GM19395 (cell line): ENCODE results near the gene IFITM5.
"Not testable (repeated sequence)": the region's sequence is repeated elsewhere in the genome, so short reads cannot be mapped to it uniquely, and the experiment has no call there.

Experiments used
- ATAC-seq: cut with Tn5 transposase; IDR thresholded peaks from one replicate; pipeline ENCODE4 v1.9.1; 2021; ENCODE audit warnings: mild to moderate bottlenecking, moderate library complexity; ENCODE audit not compliant: unreplicated experiment

IFITM5 gene

GRCh38 chr11:299081-299891, at the start of gene IFITM5:
TSS of gene IFITM5 (minus strand) at chr11:299526. CDS start at chr11:299490, 36 bp downstream.
- no peak for ATAC-seq

GRCh38 chr11:346529-346928, 47.2 kb upstream of the IFITM5 start:
- no peak for ATAC-seq

GRCh38 chr11:344836-345578, 45.7 kb upstream of the IFITM5 start:
- ATAC-seq = no peak

- no peak for ATAC-seq
These were observed 43.0 kb upstream of the IFITM5 start for GRCh38 chr11:342328-342727.

- ATAC-seq = no peak
These were observed 41.5 kb upstream of the IFITM5 start for GRCh38 chr11:340539-341512.

- no peak for ATAC-seq
These were observed 40.6 kb upstream of the IFITM5 start for GRCh38 chr11:339963-340362.

- no peak for ATAC-seq
These were observed 38.4 kb upstream of the IFITM5 start for GRCh38 chr11:337711-338110.

- no peak for ATAC-seq
These were observed 37.4 kb upstream of the IFITM5 start for GRCh38 chr11:336659-337198.

GRCh38 chr11:335779-336658, 36.7 kb upstream of the IFITM5 start:
- ATAC-seq = no peak

- ATAC-seq = no peak
These were observed 35.1 kb upstream of the IFITM5 start for GRCh38 chr11:334264-334994.

- ATAC-seq = not testable (repeated sequence)
These were observed 34.4 kb upstream of the IFITM5 start for GRCh38 chr11:333616-334263.

- ATAC-seq = no peak
These were observed 33.5 kb upstream of the IFITM5 start for GRCh38 chr11:332651-333480.

- ATAC-seq = no peak
These were observed 32.2 kb upstream of the IFITM5 start for GRCh38 chr11:331358-332060.

- ATAC-seq = no peak
These were observed 31.5 kb upstream of the IFITM5 start for GRCh38 chr11:330694-331357.

GRCh38 chr11:330307-330693, 31.0 kb upstream of the IFITM5 start:
- ATAC-seq = no peak

GRCh38 chr11:329886-330253, 30.5 kb upstream of the IFITM5 start:
- ATAC-seq = no peak
